ENCODE measurements around the gene TREX2.
A peak's percentile ranks its signal among the peaks of the same experiment; 100 is the strongest.

TREX2 gene

DNA sequence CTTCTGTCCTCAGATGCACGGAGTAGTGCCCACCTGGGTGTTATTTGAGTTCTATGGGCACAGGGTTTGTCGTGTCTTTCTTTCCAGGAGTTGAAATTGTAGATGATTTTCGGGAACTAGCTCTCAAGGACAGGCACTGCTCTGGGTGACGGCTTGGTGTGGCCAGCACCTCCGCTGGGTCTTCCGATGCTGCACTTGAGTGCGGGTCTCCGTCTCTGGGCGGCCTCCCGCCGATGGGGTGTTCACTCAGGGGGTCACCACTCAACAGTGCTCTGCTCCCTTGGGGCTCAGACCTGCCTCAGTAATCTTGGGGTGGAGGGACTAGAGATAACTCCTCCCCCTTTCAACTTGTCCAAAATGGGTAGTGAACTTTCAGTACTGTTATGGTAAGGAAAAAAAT is 32.1 kb downstream of the TREX2 start:
- Histone ChIP-seq H3K4me3 (ENCODE audit: low read length) (no peak overlapping the region), H4K8ac (ENCODE audit: low read depth, low read length) (no peak overlapping the region), H3K79me1 (ENCODE audit: low read length) (no peaks in the 10 kb centered on the region), H4K5ac (ENCODE audit: low read length) (no peak overlapping the region), H2AK5ac (ENCODE audit: low read length) (no peak overlapping the region), H3K56ac (ENCODE audit: low read length) (no peak overlapping the region), H3K23ac (ENCODE audit: low read length) (no peak overlapping the region), H3K36me3 (ENCODE audit: control insufficient read depth, insufficient read depth, low read length) (no peaks in the 10 kb centered on the region), H3K27ac (ENCODE audit: low read depth, low read length) (no peak overlapping the region), H3K27me3 (ENCODE audit: insufficient read depth, low read length, poor library complexity) (no peaks in the 10 kb centered on the region), H3K4me1 (ENCODE audit: control insufficient read depth, low read depth, low read length) (no peaks in the 10 kb centered on the region), H3K79me2 (ENCODE audit: control insufficient read depth, insufficient read depth, low read length) (no peaks in the 10 kb centered on the region), H3K9ac (ENCODE audit: low read length) (no peak overlapping the region), H3K4ac (ENCODE audit: low read depth, low read length) (no peak overlapping the region), H3K4me2 (ENCODE audit: low read length) (no peak overlapping the region), H2BK120ac (ENCODE audit: low read depth, low read length) (no peak overlapping the region), H2BK15ac (replicated peaks; ENCODE audit: low read depth) (no peak overlapping the region), H2BK5ac (ENCODE audit: low read length) (no peak overlapping the region), H3K18ac (ENCODE audit: low read length) (no peak overlapping the region)
- no peak for DNase-seq
- WGBS (ENCODE audit: extremely low coverage, insufficient coverage, low lambda C conversion rate), result no CpG with 5 or more reads among the region's 11 CpGs

GRCh38 chrX:153412746-153413720 is 32.8 kb downstream of the TREX2 start:
- H3K56ac ChIP-seq (ENCODE audit: low read length), result no peak overlapping the region
- no CpG with 5 or more reads among the region's 23 CpGs for WGBS (ENCODE audit: extremely low coverage, insufficient coverage, low lambda C conversion rate)
- no peak for DNase-seq
- no peak overlapping the region for H3K23ac ChIP-seq (ENCODE audit: low read length)
- no peaks in the 10 kb centered on the region for H3K36me3 ChIP-seq (ENCODE audit: control insufficient read depth, insufficient read depth, low read length)
- H2BK5ac ChIP-seq (ENCODE audit: low read length), result no peak overlapping the region
- H3K18ac ChIP-seq (ENCODE audit: low read length), result no peak overlapping the region
- no peaks in the 10 kb centered on the region for H3K79me1 ChIP-seq (ENCODE audit: low read length)
- no peak overlapping the region for H3K4ac ChIP-seq (ENCODE audit: low read depth, low read length)
- no peak overlapping the region for H2AK5ac ChIP-seq (ENCODE audit: low read length)
- no peak overlapping the region for H4K8ac ChIP-seq (ENCODE audit: low read depth, low read length)
- no peak overlapping the region for H4K5ac ChIP-seq (ENCODE audit: low read length)
- H3K79me2 ChIP-seq (ENCODE audit: control insufficient read depth, insufficient read depth, low read length), result no peaks in the 10 kb centered on the region
- H3K4me2 ChIP-seq (ENCODE audit: low read length), result no peak overlapping the region
- H2BK15ac ChIP-seq (replicated peaks; ENCODE audit: low read depth), result no peak overlapping the region
- no peak overlapping the region for H3K4me3 ChIP-seq (ENCODE audit: low read length)
- H3K9ac ChIP-seq (ENCODE audit: low read length), result no peak overlapping the region
- H3K27ac ChIP-seq (ENCODE audit: low read depth, low read length), result no peak overlapping the region
- H3K4me1 ChIP-seq (ENCODE audit: control insufficient read depth, low read depth, low read length), result no peaks in the 10 kb centered on the region
- H3K27me3 ChIP-seq (ENCODE audit: insufficient read depth, low read length, poor library complexity), result no peaks in the 10 kb centered on the region
- no peak overlapping the region for H2BK120ac ChIP-seq (ENCODE audit: low read depth, low read length)

DNA sequence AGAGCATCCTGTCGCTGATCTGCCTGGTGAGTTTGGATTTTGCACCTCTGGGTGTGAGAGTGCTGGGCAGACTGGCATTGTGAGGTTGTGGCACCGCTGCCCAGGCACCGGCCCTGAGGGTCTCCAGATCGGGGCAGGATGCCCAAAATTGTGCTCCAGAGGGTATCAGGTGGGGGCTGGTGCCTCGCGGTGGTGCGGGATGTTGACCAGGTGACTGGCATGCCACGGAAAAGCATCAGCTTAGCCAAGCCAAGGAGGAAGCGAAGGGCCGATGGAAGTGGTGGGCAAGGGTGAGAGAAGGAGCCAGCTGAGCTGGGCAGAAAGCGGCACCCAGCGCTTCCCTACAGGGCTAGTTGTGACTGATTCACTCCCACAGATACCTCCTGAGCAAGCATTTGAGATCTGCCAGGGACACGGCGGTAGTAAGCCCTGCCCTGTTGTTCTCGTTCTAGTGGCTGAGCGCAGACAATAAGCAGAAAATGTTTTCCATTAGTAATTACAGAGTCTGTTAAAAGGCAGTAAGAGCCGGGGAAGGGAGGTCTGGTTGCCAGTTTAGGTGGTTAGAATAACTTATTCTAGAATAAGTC is 33.8 kb downstream of the TREX2 start:
- Histone ChIP-seq H3K79me1 (ENCODE audit: low read length) (no peaks in the 10 kb centered on the region), H3K4me2 (ENCODE audit: low read length) (no peak overlapping the region), H3K9ac (ENCODE audit: low read length) (no peak overlapping the region), H3K27ac (ENCODE audit: low read depth, low read length) (no peak overlapping the region), H2BK120ac (ENCODE audit: low read depth, low read length) (no peak overlapping the region), H3K18ac (ENCODE audit: low read length) (no peak overlapping the region), H3K4me3 (ENCODE audit: low read length) (no peak overlapping the region), H3K23ac (ENCODE audit: low read length) (no peak overlapping the region), H2AK5ac (ENCODE audit: low read length) (no peak overlapping the region), H3K27me3 (ENCODE audit: insufficient read depth, low read length, poor library complexity) (no peaks in the 10 kb centered on the region), H3K4me1 (ENCODE audit: control insufficient read depth, low read depth, low read length) (no peaks in the 10 kb centered on the region), H3K36me3 (ENCODE audit: control insufficient read depth, insufficient read depth, low read length) (no peaks in the 10 kb centered on the region), H2BK15ac (replicated peaks; ENCODE audit: low read depth) (no peak overlapping the region), H3K56ac (ENCODE audit: low read length) (no peak overlapping the region), H3K79me2 (ENCODE audit: control insufficient read depth, insufficient read depth, low read length) (no peaks in the 10 kb centered on the region), H4K8ac (ENCODE audit: low read depth, low read length) (no peak overlapping the region), H2BK5ac (ENCODE audit: low read length) (no peak overlapping the region), H4K5ac (ENCODE audit: low read length) (no peak overlapping the region), H3K4ac (ENCODE audit: low read depth, low read length) (no peak overlapping the region)
- no CpG with 5 or more reads among the region's 17 CpGs for WGBS (ENCODE audit: extremely low coverage, insufficient coverage, low lambda C conversion rate)
- no peak for DNase-seq

- Histone ChIP-seq H3K79me1 (ENCODE audit: low read length) (no peaks in the 10 kb centered on the region), H4K8ac (ENCODE audit: low read depth, low read length) (no peak within 1 kb of the TSS), H3K9ac (ENCODE audit: low read length) (peak within 1 kb of the TSS; percentile 29), H2AK5ac (ENCODE audit: low read length) (no peak within 1 kb of the TSS), H2BK120ac (ENCODE audit: low read depth, low read length) (no peak within 1 kb of the TSS), H3K4me3 (ENCODE audit: low read length) (no peak within 1 kb of the TSS), H3K56ac (ENCODE audit: low read length) (no peak within 1 kb of the TSS), H3K4me1 (ENCODE audit: control insufficient read depth, low read depth, low read length) (no peaks in the 10 kb centered on the region), H4K5ac (ENCODE audit: low read length) (no peak within 1 kb of the TSS), H3K23ac (ENCODE audit: low read length) (no peak within 1 kb of the TSS), H2BK5ac (ENCODE audit: low read length) (no peak within 1 kb of the TSS), H3K79me2 (ENCODE audit: control insufficient read depth, insufficient read depth, low read length) (no peaks in the 10 kb centered on the region), H3K4me2 (ENCODE audit: low read length) (peak within 1 kb of the TSS; percentile 34), H3K36me3 (ENCODE audit: control insufficient read depth, insufficient read depth, low read length) (no peaks in the 10 kb centered on the region), H2BK15ac (replicated peaks; ENCODE audit: low read depth) (no peak within 1 kb of the TSS), H3K18ac (ENCODE audit: low read length) (peak within 1 kb of the TSS; percentile 6), H3K27me3 (ENCODE audit: insufficient read depth, low read length, poor library complexity) (no peaks in the 10 kb centered on the region), H3K27ac (ENCODE audit: low read depth, low read length) (no peak within 1 kb of the TSS), H3K4ac (ENCODE audit: low read depth, low read length) (no peak within 1 kb of the TSS)
- no CpG with 5 or more reads among the region's 75 CpGs for WGBS (ENCODE audit: extremely low coverage, insufficient coverage, low lambda C conversion rate)
- DNase-seq, result no peak
Observed at GRCh38 chrX:153411255-153411987, 34.4 kb downstream of the TREX2 start, which contains the start of gene ZFP92. Gene ZFP92, plus strand, starts transcription at chrX:153411472. Its CDS starts 6,851 bp downstream, at chrX:153418323.

- Histone ChIP-seq H3K4me2 (ENCODE audit: low read length) (peak overlapping the region; percentile 22), H3K27ac (ENCODE audit: low read depth, low read length) (no peak overlapping the region), H3K56ac (ENCODE audit: low read length) (no peak overlapping the region), H3K9ac (ENCODE audit: low read length) (no peak overlapping the region), H3K23ac (ENCODE audit: low read length) (no peak overlapping the region), H2AK5ac (ENCODE audit: low read length) (no peak overlapping the region), H3K36me3 (ENCODE audit: control insufficient read depth, insufficient read depth, low read length) (no peaks in the 10 kb centered on the region), H4K5ac (ENCODE audit: low read length) (no peak overlapping the region), H3K4me3 (ENCODE audit: low read length) (no peak overlapping the region), H3K4ac (ENCODE audit: low read depth, low read length) (no peak overlapping the region), H3K4me1 (ENCODE audit: control insufficient read depth, low read depth, low read length) (no peaks in the 10 kb centered on the region), H3K27me3 (ENCODE audit: insufficient read depth, low read length, poor library complexity) (no peaks in the 10 kb centered on the region), H3K79me2 (ENCODE audit: control insufficient read depth, insufficient read depth, low read length) (no peaks in the 10 kb centered on the region), H2BK120ac (ENCODE audit: low read depth, low read length) (no peak overlapping the region), H3K79me1 (ENCODE audit: low read length) (no peaks in the 10 kb centered on the region), H4K8ac (ENCODE audit: low read depth, low read length) (no peak overlapping the region), H2BK5ac (ENCODE audit: low read length) (no peak overlapping the region), H2BK15ac (replicated peaks; ENCODE audit: low read depth) (no peak overlapping the region), H3K18ac (ENCODE audit: low read length) (no peak overlapping the region)
- no CpG with 5 or more reads among the region's 12 CpGs for WGBS (ENCODE audit: extremely low coverage, insufficient coverage, low lambda C conversion rate)
- no peak for DNase-seq
Observed at GRCh38 chrX:153410888-153411254, 35.0 kb downstream of the TREX2 start.

Measured in mesendoderm (in vitro differentiated cells).